HEK293 (cell line): ENCODE measurements around the gene ACAP2.

Experiments used
- CTCF ChIA-PET: fragments of 350-600 bp; formaldehyde crosslinking; extraction: SDS; loops from one replicate; lab custom pipeline; 2021; ENCODE audit warnings: antibody characterized with exemption; lab: Yijun Ruan, JAX
- POLR2A ChIA-PET: fragments of 300-600 bp; formaldehyde crosslinking; extraction: SDS; loops from one replicate; lab custom pipeline; 2020; ENCODE audit warnings: antibody characterized with exemption, inconsistent platforms; lab: Yijun Ruan, JAX
- H3K27ac ChIP-seq: fragments of 200-500 bp; sonication (Bioruptor generic); 2 replicates; pipeline ENCODE4 v1.5.1; 2014; ENCODE audit warnings: low read depth, low read length, control low read depth, inconsistent platforms; ENCODE audit errors: extremely low read depth
- H3K36me3 ChIP-seq, 2 experiments: fragments of 200-500 bp in 1 of 2; sonication (Bioruptor generic) in 1 of 2; 1 replicate in 1 of 2; 2 replicates in 1 of 2; pipeline ENCODE4 v1.5.1; 2014 to 2017; ENCODE audit warnings: inconsistent platforms in 2 of 2, low read length in 2 of 2; ENCODE audit not compliant: control insufficient read depth in 2 of 2, insufficient read depth in 1 of 2
- H3K4me1 ChIP-seq: fragments of 200-500 bp; sonication (Bioruptor generic); 2 replicates; pipeline ENCODE4 v1.5.1; 2014; ENCODE audit warnings: mild to moderate bottlenecking, low read length, inconsistent platforms; ENCODE audit not compliant: control insufficient read depth, insufficient read depth
- H3K4me3 ChIP-seq: 2 replicates; pipeline ENCODE4 v1.5.1; 2011; ENCODE audit warnings: low read depth, mild to moderate bottlenecking, control low read depth, low read length, moderate library complexity
- H3K9me3 ChIP-seq: fragments of 200-500 bp; sonication (Bioruptor generic); 2 replicates; pipeline ENCODE4 v1.5.1; 2014; ENCODE audit warnings: low read depth, low read length, inconsistent platforms; ENCODE audit not compliant: control insufficient read depth, insufficient read depth
- HOXC10 ChIP-seq: sonication (generic); formaldehyde crosslinking; IDR thresholded peaks from 2 replicates; pipeline ENCODE4 v1.8.1; 2023; ENCODE audit warnings: mild to moderate bottlenecking, missing genetic modification reagents
- MEIS1 ChIP-seq: sonication (generic); formaldehyde crosslinking; IDR thresholded peaks from 2 replicates; pipeline ENCODE4 v1.8.1; 2022; ENCODE audit warnings: missing genetic modification reagents, mild to moderate bottlenecking, borderline replicate concordance
- RBAK ChIP-seq: fragments of 450-650 bp; formaldehyde crosslinking; IDR thresholded peaks from 2 replicates; pipeline ENCODE4 v1.5.1; 2016; ENCODE audit warnings: missing biosample characterization, missing genetic modification characterization
- ZBTB17 ChIP-seq: fragments of 450-650 bp; formaldehyde crosslinking; IDR thresholded peaks from 2 replicates; pipeline ENCODE4 v1.5.1; 2016; ENCODE audit warnings: missing biosample characterization, missing genetic modification characterization
- ZNF138 ChIP-seq: fragments of 450-650 bp; formaldehyde crosslinking; IDR thresholded peaks from 2 replicates; pipeline ENCODE4 v1.5.1; 2016; ENCODE audit warnings: missing biosample characterization, missing genetic modification characterization, borderline replicate concordance
- ZNF19 ChIP-seq: fragments of 450-650 bp; formaldehyde crosslinking; IDR thresholded peaks from 2 replicates; pipeline ENCODE4; 2016; ENCODE audit warnings: missing biosample characterization, missing genetic modification characterization, low read depth
- ZNF221 ChIP-seq: fragments of 450-650 bp; formaldehyde crosslinking; IDR thresholded peaks from 2 replicates; pipeline ENCODE4 v1.5.1; 2017; ENCODE audit warnings: missing biosample characterization, missing genetic modification characterization, borderline replicate concordance
- ZNF366 ChIP-seq: fragments of 450-650 bp; formaldehyde crosslinking; conservative IDR thresholded peaks from 2 replicates; pipeline ENCODE4 v1.5.1; 2016; ENCODE audit warnings: missing biosample characterization, missing genetic modification characterization
- ZNF416 ChIP-seq: fragments of 450-650 bp; formaldehyde crosslinking; IDR thresholded peaks from 2 replicates; pipeline ENCODE4 v1.5.1; 2016; ENCODE audit warnings: missing biosample characterization, missing genetic modification characterization
- ZNF433 ChIP-seq: fragments of 450-650 bp; formaldehyde crosslinking; IDR thresholded peaks from 2 replicates; pipeline ENCODE4 v1.5.1; 2016; ENCODE audit warnings: missing biosample characterization, missing genetic modification characterization, low read depth
- ZNF521 ChIP-seq: fragments of 450-650 bp; formaldehyde crosslinking; IDR thresholded peaks from 2 replicates; pipeline ENCODE4 v1.5.1; 2017; ENCODE audit warnings: missing biosample characterization, mild to moderate bottlenecking, missing genetic modification characterization
- ZNF529 ChIP-seq: fragments of 450-650 bp; formaldehyde crosslinking; IDR thresholded peaks from 2 replicates; pipeline ENCODE4 v1.5.1; 2017; ENCODE audit warnings: missing genetic modification characterization, missing biosample characterization; ENCODE audit not compliant: insufficient replicate concordance
- ZNF610 ChIP-seq: fragments of 450-650 bp; formaldehyde crosslinking; IDR thresholded peaks from 2 replicates; pipeline ENCODE4 v1.5.1; 2016; ENCODE audit warnings: missing biosample characterization, missing genetic modification characterization, borderline replicate concordance
- ZNF621 ChIP-seq: fragments of 450-650 bp; formaldehyde crosslinking; IDR thresholded peaks from 2 replicates; pipeline ENCODE4 v1.5.1; 2017; ENCODE audit warnings: missing biosample characterization, missing genetic modification characterization
- ZNF624 ChIP-seq: fragments of 450-650 bp; formaldehyde crosslinking; IDR thresholded peaks from 2 replicates; pipeline ENCODE4 v1.5.1; 2017; ENCODE audit warnings: missing biosample characterization, missing genetic modification characterization
- ZNF677 ChIP-seq: fragments of 450-650 bp; IDR thresholded peaks from 2 replicates; pipeline ENCODE4 v1.5.0; 2018; ENCODE audit warnings: missing biosample characterization, mild to moderate bottlenecking, missing genetic modification characterization, moderate library complexity
- TF ChIP-seq, protein P1 (sequence below): fragments of 450-650 bp; formaldehyde crosslinking; IDR thresholded peaks from 2 replicates; pipeline ENCODE4 v1.5.1; 2016; ENCODE audit warnings: missing biosample characterization, missing genetic modification characterization
- TF ChIP-seq, protein P2 (sequence below): fragments of 450-650 bp; formaldehyde crosslinking; IDR thresholded peaks from 2 replicates; pipeline ENCODE4 v1.5.1; 2016; ENCODE audit warnings: missing biosample characterization, missing genetic modification characterization, low read depth
- TF ChIP-seq, protein P3 (sequence below): fragments of 450-650 bp; formaldehyde crosslinking; IDR thresholded peaks from 2 replicates; pipeline ENCODE4; 2016; ENCODE audit warnings: missing biosample characterization, missing genetic modification characterization

Gene ACAP2

DNA sequence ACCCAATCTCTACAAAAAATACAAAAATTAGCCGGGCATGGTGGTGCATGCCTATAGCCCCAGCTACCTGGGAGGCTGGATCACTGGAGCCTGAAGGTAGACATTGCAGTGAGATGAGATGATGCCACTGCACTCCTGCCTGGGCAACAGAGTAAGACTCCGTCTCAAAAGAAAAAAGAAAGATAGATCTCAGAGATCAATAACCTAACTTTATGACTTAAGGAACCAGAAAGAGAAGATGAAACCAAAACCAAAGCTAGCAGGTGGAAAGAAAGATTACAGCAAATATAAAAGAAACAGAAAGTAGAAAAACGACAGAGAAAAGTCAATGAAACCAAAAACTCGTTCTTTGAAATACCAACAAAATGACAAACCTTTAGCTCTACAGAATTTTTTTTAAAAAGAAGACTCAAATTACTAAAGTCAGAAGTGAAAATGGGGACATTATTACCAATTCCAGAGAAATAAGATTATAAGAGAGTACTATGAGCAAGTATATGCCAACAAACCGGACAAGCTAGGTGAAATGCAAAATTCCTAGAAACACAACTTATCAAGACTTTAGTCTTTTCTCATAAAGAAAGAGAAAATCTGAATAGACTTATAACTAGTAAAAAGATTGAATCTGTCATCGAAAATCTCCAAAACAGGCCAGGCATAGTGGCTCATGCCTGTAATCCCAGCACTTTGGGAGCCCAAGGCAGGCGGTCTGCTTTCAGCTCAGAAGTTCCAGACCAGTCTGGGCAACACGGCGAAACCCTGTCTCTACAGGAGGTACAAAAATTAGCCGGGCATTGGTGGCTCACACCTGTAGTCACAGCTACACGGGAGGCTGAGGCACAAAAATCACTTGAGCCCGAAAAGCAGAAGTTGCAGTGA, 35.0 kb downstream of the ACAP2 start:
- no peaks in the 10 kb centered on the region for H3K36me3 ChIP-seq
- no peak overlapping the region for H3K4me3 ChIP-seq
- no peak for TF ChIP-seq ZNF19 (tag by site-specific recombination)
- TF ChIP-seq ZNF221 (tag by site-specific recombination): no peak
- no peak for TF ChIP-seq ZNF416 (tag by site-specific recombination)
- TF ChIP-seq RBAK (tag by site-specific recombination): no peak
- TF ChIP-seq ZNF677 (tag by site-specific recombination): no peak
- TF ChIP-seq ZNF610 (tag by site-specific recombination): no peak
- TF ChIP-seq, protein P1, sequence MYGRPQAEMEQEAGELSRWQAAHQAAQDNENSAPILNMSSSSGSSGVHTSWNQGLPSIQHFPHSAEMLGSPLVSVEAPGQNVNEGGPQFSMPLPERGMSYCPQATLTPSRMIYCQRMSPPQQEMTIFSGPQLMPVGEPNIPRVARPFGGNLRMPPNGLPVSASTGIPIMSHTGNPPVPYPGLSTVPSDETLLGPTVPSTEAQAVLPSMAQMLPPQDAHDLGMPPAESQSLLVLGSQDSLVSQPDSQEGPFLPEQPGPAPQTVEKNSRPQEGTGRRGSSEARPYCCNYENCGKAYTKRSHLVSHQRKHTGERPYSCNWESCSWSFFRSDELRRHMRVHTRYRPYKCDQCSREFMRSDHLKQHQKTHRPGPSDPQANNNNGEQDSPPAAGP (tag by site-specific recombination): no peak
- ChIA-PET POLR2A (no interaction called here), CTCF (interaction anchor here (0.6 kb wide), 1 partner anchor 53 kb away, joined by 4 read pairs; no protein-coding TSS in a partner anchor)
- H3K27ac ChIP-seq: no peak overlapping the region
- no peaks in the 10 kb centered on the region for H3K9me3 ChIP-seq
- no peaks in the 10 kb centered on the region for H3K4me1 ChIP-seq

DNA sequence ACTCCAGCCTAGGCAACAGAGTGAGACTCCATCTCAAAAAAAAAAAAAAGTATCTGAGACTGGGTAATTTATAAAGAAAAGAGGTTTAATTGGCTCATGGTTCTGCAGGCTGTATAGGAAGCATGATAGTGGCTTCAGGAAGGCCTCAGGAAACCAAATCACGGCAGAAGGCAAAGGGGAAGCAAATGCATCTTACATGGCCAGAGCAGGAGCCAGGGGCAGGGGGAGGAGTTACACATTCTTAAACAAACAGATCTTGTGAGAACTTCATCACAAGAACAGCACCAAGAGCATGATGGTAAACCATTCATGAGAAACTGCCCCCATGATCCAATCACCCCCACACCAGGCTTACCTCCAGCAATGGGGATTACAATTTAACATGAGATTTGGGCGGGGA, 37.2 kb downstream of the ACAP2 start:
- CTCF ChIA-PET: no interaction called here
- TF ChIP-seq HOXC10 (CRISPR knock-in tag) (no peak), MEIS1 (no peak), ZNF138 (tag by site-specific recombination) (no peak), ZBTB17 (tag by site-specific recombination) (no peak), ZNF624 (tag by site-specific recombination) (no peak), ZNF521 (tag by site-specific recombination) (no peak), ZNF529 (tag by site-specific recombination) (no peak), ZNF433 (tag by site-specific recombination) (no peak), ZNF366 (no peak), ZNF621 (tag by site-specific recombination) (no peak)
- TF ChIP-seq, protein P2, sequence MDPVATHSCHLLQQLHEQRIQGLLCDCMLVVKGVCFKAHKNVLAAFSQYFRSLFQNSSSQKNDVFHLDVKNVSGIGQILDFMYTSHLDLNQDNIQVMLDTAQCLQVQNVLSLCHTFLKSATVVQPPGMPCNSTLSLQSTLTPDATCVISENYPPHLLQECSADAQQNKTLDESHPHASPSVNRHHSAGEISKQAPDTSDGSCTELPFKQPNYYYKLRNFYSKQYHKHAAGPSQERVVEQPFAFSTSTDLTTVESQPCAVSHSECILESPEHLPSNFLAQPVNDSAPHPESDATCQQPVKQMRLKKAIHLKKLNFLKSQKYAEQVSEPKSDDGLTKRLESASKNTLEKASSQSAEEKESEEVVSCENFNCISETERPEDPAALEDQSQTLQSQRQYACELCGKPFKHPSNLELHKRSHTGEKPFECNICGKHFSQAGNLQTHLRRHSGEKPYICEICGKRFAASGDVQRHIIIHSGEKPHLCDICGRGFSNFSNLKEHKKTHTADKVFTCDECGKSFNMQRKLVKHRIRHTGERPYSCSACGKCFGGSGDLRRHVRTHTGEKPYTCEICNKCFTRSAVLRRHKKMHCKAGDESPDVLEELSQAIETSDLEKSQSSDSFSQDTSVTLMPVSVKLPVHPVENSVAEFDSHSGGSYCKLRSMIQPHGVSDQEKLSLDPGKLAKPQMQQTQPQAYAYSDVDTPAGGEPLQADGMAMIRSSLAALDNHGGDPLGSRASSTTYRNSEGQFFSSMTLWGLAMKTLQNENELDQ (tag by site-specific recombination): no peak
- TF ChIP-seq, protein P3, sequence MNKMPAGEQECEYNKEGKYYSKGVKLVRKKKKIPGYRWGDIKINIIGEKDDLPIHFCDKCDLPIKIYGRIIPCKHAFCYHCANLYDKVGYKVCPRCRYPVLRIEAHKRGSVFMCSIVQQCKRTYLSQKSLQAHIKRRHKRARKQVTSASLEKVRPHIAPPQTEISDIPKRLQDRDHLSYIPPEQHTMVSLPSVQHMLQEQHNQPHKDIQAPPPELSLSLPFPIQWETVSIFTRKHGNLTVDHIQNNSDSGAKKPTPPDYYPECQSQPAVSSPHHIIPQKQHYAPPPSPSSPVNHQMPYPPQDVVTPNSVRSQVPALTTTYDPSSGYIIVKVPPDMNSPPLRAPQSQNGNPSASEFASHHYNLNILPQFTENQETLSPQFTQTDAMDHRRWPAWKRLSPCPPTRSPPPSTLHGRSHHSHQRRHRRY (tag by site-specific recombination): no peak
- POLR2A ChIA-PET: no interaction called here

More for the DNA sequence above, 37.2 kb downstream of the ACAP2 start:
- Histone ChIP-seq H3K36me3 (no peaks in the 10 kb centered on the region), H3K4me1 (no peaks in the 10 kb centered on the region; the same call in 1 of the 2 replicates), H3K9me3 (no peaks in the 10 kb centered on the region), H3K4me3 (no peak overlapping the region), H3K27ac (no peak overlapping the region)
